Measurements from ENCODE around the gene KRTAP5-4. TPM values are rescaled to one million over a fixed set of nuclear protein-coding genes. Genes with fewer than 3 reads are reported as not detected.

The KRTAP5-4 gene
- total and polyA plus RNA-seq, 2 donors (not counting 3 experiments of a cell fraction or from before 2014, with no cell fraction given), result not detected

DNA sequence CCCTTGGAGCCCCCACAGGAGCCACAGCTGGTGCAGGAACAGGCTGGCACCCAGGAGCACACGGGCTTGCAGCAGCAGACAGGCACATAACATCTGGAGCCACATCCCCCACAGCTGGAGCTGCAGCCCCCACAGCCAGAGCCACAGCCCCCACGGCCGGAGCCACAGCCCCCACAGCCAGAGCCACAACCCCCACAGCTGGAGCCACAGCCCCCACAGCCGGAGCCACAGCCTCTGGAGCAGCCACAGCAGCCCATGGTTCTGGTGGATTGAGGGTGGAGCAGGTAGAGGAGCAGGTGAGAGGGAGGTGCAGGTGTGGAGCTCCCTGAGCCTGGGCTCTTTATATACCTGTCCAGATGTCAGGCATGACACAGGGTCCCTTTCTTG, 24.0 kb downstream of the KRTAP5-4 start, which contains the start of gene KRTAP5-2:
Gene KRTAP5-2, minus strand, starts transcription at position 301 of the 387 bp plus-strand sequence. Its CDS starts 44 bp downstream, at position 257.
- H3K27ac ChIP-seq (ENCODE audit: insufficient read depth, low read depth, low read length), result no peak within 1 kb of the TSS
- peaks cover 4 to 5% of the 10 kb centered on the region in 2 experiments for H3K27me3 ChIP-seq (ENCODE audit: control insufficient read depth in 2 of 2, insufficient read depth in 2 of 2, low read length in 2 of 2)
- no peaks in the 10 kb centered on the region for H3K9me3 ChIP-seq (replicated peaks; ENCODE audit: control insufficient read depth, insufficient read depth, low read length)
- H3K79me2 ChIP-seq (ENCODE audit: control insufficient read depth, insufficient read depth, low read length), result no peaks in the 10 kb centered on the region
- intact Hi-C loops (cut with micrococcal nuclease), result no loop called here
- no peaks in the 10 kb centered on the region for H3K36me3 ChIP-seq (ENCODE audit: control insufficient read depth in 2 of 2, extremely low read depth in 1 of 2, insufficient read depth in 2 of 2, low read length in 2 of 2)
- no peak within 1 kb of the TSS for H3K4me3 ChIP-seq (replicated peaks in 1 of 3; ENCODE audit: insufficient read depth in 1 of 3, low read depth in 1 of 3, low read length in 3 of 3)
- ChIA-PET CTCF (interaction anchor here (5.4 kb wide), 1 partner anchor 23 kb away, joined by 55 read pairs; no protein-coding TSS in a partner anchor), POLR2A (no interaction called here)
- no peaks in the 10 kb centered on the region for H4K20me1 ChIP-seq (replicated peaks; ENCODE audit: control insufficient read depth, extremely low read depth, insufficient read depth, low read length)
- H3K9me1 ChIP-seq (replicated peaks; ENCODE audit: control insufficient read depth, extremely low read depth, insufficient read depth, low read length), result no peaks in the 10 kb centered on the region
- FAIRE-seq (no peak), DNase-seq (ENCODE audit: low read depth, low spot score) (no peak)
- H3K4me2 ChIP-seq (ENCODE audit: insufficient read depth, low read length), result no peak within 1 kb of the TSS
- dilution Hi-C loops (cut with MboI; ENCODE audit: extremely low pct_ligation_motif_present, low sequenced_read_pairs), result no loop called here
- BruUV-seq (replicated peaks), result no TSS peak
- H3K9ac ChIP-seq (replicated peaks; ENCODE audit: extremely low read depth, insufficient read depth, low read length), result no peak within 1 kb of the TSS
- no peak for TF ChIP-seq POLR2A (IDR thresholded peaks at IDR 0.05; ENCODE audit: low read depth, low read length)
- TF ChIP-seq GATA2 (IDR thresholded peaks at IDR 0.05; ENCODE audit: insufficient read depth, insufficient read length, low read depth, low read length), result no peak
- TF ChIP-seq, protein P1, sequence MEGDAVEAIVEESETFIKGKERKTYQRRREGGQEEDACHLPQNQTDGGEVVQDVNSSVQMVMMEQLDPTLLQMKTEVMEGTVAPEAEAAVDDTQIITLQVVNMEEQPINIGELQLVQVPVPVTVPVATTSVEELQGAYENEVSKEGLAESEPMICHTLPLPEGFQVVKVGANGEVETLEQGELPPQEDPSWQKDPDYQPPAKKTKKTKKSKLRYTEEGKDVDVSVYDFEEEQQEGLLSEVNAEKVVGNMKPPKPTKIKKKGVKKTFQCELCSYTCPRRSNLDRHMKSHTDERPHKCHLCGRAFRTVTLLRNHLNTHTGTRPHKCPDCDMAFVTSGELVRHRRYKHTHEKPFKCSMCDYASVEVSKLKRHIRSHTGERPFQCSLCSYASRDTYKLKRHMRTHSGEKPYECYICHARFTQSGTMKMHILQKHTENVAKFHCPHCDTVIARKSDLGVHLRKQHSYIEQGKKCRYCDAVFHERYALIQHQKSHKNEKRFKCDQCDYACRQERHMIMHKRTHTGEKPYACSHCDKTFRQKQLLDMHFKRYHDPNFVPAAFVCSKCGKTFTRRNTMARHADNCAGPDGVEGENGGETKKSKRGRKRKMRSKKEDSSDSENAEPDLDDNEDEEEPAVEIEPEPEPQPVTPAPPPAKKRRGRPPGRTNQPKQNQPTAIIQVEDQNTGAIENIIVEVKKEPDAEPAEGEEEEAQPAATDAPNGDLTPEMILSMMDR (IDR thresholded peaks at IDR 0.05; ENCODE audit: extremely low read depth in 1 of 2, insufficient read depth in 1 of 2, low read depth in 1 of 2, low read length in 2 of 2), result no peak
- TF ChIP-seq FOS (IDR thresholded peaks at IDR 0.05; ENCODE audit: borderline replicate concordance, insufficient read depth, low read length), result no peak
- TF ChIP-seq, protein P2, sequence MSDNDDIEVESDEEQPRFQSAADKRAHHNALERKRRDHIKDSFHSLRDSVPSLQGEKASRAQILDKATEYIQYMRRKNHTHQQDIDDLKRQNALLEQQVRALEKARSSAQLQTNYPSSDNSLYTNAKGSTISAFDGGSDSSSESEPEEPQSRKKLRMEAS (IDR thresholded peaks at IDR 0.05; ENCODE audit: insufficient read depth, insufficient read length), result no peak
- no peak for TF ChIP-seq POLR2AphosphoS5 (IDR thresholded peaks at IDR 0.05; ENCODE audit: insufficient read depth, low read depth, low read length)
- no peak for TF ChIP-seq MYC (IDR thresholded peaks at IDR 0.05; ENCODE audit: low read depth, low read length)
- TF ChIP-seq EZH2 (IDR thresholded peaks at IDR 0.05; ENCODE audit: borderline replicate concordance, low read depth, low read length, severe bottlenecking), result no peak
- no peak for TF ChIP-seq JUN (IDR thresholded peaks at IDR 0.05; ENCODE audit: borderline replicate concordance, insufficient read depth, insufficient read length, low read depth)
- H3K4me1 ChIP-seq (ENCODE audit: control insufficient read depth, extremely low read depth, insufficient read depth, low read length), result no peaks in the 10 kb centered on the region
- H2AFZ ChIP-seq (ENCODE audit: low read depth, low read length), result no peak within 1 kb of the TSS

Measured in endothelial cell of umbilical vein (primary cell).